DMS153 (cell line): ENCODE measurements around the gene GBGT1.

Experiments
- DNase-seq: peaks from one replicate; lab custom pipeline; 2025; lab: John Stamatoyannopoulos, UW

GBGT1 gene

DNA sequence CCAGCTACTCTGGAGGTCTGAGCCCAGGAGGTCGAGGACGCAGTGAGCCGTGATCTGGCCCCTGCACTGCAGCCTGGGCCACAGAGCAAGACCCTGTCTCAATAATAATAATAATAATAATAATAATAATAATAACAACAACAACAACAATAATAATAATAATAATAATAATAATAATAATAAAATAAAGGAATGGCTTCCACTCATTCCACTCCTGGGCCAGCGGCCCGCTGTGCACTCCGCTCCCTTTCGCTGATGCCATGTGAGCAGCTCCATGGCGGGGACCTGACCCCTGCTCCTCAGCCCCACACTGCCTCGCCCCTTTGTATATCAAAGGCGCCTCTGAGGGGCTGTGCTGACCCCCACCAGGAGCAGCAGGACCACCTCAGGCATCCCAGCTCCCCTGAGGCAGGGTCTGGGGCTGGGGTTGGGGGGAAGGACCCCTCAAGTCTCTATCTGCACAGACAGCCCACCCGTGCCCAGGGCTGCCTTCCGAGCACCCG, 20.0 kb downstream of the GBGT1 start:
- no peak for DNase-seq

- DNase-seq: no peak
Observed at GRCh38 chr9:133142684-133143622, 20.8 kb downstream of the GBGT1 start.

- peak; percentile 85 for DNase-seq
Observed at GRCh38 chr9:133141833-133142595, 21.7 kb downstream of the GBGT1 start.

- no peak for DNase-seq
Observed at GRCh38 chr9:133140606-133141005, 23.1 kb downstream of the GBGT1 start.

GRCh38 chr9:133140174-133140505, 23.6 kb downstream of the GBGT1 start:
- no peak for DNase-seq

DNA sequence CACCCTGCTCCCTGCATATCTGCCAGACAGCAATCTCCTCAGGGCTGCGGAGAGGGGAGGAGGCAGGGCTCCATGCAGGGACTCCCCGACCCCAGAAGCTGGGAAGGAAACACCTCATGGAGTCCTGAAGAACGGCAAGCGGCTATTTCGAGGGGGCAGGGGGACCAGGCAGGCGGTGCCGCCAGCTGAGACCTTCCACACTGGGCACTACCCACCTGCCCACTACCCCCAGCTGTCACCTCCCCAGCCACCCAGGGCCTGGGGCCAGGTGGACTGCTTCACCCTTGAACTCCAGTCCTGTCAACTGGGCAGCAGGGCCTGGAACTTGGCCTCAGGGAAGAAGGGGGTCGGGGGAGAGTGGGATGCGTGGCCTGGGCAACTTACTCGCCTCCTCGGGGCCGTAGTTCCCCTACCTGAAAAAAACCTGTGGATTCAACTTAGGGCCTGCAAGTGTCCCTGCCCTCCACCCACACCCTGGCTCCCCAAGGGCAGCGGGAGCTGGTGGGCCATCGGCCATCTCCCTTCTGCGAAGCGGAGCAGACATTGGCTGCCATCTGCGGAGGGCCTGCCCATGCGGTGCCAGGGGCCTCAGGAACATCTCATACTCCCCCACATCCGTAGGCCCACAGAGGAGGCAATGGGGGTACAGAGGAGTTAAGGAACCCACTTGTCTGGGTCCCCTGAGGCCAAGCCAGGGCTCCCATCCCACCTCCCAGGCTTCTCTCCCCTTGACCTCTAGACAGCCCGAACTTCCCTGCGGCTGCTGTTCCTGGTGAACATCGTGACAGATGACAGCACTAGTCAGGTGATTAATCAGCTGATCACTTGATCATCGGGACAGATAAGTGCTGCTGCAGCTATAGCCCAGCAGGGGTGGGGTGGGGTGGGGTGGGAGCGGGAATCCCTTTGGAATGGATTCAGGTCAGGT, 24.2 kb downstream of the GBGT1 start:
- DNase-seq: no peak

GRCh38 chr9:133137451-133138231, 26.1 kb downstream of the GBGT1 start:
- no peak for DNase-seq

DNA sequence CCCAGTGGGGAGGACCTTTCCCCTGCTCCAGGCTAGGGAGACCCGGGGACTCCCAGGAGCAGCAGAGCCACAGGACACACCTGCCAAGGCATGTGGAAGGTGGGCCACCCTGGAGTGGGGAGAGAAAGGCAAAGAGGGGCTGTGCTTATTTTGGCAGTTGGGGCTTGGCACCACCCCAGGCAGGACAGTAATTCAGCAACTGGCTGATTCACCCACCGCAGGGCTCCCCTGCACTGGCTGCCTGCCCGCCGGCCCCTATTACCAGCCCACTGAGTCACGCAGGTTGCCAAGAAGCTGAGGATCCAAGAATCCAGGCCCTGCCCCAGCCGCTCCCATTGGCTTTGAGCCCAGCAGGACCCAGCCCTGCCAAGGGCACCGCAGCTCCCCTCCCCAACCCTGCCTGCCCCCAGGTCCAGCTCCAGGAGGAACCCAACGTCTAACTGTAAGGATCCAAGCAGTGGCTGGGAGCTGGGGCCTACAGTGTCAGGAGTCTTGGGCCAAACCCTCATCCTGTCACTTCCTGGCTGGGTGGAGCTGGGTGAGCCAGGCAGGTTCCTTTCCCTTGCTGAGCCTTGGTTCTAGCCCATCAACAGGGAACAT, 28.5 kb downstream of the GBGT1 start:
- no peak for DNase-seq

GRCh38 chr9:133134388-133135145, 29.1 kb downstream of the GBGT1 start:
- DNase-seq: no peak

DNA sequence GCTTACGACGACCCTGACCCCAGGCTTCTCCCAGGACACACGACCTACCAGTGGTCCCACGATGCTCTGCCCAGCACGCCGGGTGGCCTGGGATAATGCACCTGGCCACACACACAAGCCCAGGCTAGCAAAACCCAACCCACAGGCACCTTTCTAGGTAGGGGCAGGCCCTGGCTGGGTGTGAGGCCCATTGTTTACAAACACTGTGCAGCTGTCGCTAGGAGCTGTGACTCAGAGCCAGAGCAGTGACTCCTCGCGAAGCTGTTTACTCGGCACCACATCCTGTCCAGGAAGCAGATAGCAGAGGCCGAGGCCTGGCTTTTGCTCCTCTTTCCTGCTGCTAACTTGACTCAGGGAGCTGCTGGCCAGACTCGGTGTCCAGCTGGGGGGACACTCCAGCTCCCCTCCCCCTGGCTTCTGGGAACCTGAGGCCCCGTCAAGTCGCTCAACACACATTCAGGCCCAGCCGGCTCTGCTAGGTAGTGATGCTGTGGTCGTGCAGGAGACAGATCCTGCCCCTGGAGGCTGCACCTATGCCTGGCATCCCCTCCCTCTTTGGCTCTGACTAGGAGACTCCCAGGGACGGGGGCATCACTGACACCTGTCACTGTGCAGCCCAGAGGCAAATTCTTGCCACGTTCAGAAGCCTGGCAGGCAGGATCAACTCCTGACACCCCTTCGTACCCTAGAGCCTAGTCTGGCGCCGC, 29.9 kb downstream of the GBGT1 start:
- peak; percentile 98 for DNase-seq

DNA sequence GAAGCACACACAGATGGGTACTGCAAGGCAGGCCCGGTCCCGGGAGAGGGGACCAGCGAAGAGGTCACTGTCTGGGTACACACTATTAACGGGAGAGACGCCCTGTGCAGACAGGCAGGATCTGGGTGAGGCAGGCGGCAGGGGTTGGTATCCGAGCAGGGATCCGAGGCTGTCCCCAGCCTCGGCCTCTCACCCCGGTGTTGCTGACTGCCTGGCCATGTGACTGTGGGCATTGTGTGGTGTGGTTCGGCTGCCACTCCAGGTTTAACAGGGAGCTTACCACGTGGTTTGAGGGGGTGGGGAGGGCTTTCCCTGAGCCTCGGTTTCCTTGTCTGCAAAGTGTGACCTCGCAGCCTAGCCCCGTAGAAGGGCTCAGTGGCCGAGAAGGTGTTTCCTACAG, 31.5 kb downstream of the GBGT1 start:
- peak; percentile 28 for DNase-seq

DNA sequence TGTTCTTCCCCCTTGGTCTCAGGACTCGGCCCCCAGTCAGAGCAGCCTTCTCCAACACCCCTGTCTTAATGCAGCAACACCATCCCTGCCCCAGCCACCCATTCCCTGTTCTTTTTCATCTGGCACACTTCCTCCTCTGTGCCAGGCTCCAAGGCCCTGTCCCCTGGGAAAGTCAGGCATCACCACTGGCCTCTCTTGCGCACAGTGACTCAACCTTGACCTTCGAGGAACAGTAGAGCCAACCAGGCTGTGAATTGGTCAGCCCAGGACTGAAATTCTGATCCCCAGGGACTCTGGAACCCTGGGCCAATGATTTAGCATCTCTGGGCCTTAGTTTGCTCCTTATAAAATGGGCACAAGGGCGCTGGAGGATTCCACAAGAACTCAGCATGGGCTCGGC, 32.2 kb downstream of the GBGT1 start:
- DNase-seq: no peak

- DNase-seq: no peak
Observed at GRCh38 chr9:133130685-133131244, 32.9 kb downstream of the GBGT1 start.

DNA sequence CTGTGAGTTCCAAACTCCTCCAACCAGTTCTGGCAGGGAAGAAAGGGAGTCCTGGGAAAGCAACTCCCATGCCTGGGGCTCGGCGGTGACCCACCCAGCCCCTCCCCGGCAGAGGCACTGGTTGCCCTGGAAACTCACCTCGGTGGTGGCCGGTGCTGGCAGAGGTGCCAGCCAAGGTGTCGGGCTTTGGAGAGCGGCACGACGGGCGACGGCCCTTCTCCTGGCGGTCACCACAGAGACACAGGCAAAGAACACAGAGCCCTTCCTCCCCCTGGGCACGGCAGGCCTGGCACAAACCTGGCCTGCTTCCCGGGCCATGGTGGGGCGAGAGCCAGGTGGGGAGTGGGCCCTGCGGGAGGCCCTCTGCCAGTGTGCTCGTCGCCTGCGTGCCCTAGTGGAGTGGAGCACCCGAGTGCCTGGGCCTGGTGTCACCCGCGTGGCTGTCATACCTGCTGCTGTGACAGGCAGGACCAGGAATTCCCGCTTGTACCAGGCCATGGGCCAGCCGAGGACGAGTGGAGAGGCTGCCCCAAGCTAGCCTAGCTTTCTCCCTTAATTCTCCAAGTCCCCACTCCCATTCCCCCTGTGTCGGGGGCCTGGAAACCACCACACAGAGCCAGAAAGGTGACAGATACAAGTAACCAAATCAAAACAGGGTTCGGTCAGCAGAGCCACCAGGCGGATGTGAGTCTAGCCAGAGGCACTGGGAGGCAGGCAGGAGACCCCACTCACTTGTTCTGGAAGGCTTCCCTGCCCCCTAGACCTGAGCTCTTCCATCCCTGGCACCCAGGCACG, 34.5 kb downstream of the GBGT1 start:
- no peak for DNase-seq

DNA sequence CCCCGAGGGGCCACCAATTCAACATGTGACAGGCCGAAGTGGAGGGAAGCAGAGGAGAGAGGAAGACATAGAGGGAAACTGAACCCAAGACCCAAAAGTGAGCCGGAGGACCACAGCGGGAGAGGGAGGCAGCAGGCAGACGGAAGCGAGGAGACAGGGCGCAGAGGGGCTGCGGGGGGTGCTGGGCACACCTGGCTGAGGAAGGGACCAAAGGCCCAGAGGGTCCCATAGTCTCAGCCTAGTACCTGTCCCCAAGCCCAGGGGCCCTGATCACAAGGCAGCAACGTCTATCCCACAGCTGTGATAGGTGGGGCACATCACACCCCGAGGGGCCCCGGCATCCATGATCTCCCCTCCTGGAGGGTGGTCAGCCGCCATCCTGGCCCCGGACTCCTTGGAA, 35.6 kb downstream of the GBGT1 start:
- DNase-seq: no peak

GRCh38 chr9:133127340-133127981, 36.3 kb downstream of the GBGT1 start:
- no peak for DNase-seq

DNA sequence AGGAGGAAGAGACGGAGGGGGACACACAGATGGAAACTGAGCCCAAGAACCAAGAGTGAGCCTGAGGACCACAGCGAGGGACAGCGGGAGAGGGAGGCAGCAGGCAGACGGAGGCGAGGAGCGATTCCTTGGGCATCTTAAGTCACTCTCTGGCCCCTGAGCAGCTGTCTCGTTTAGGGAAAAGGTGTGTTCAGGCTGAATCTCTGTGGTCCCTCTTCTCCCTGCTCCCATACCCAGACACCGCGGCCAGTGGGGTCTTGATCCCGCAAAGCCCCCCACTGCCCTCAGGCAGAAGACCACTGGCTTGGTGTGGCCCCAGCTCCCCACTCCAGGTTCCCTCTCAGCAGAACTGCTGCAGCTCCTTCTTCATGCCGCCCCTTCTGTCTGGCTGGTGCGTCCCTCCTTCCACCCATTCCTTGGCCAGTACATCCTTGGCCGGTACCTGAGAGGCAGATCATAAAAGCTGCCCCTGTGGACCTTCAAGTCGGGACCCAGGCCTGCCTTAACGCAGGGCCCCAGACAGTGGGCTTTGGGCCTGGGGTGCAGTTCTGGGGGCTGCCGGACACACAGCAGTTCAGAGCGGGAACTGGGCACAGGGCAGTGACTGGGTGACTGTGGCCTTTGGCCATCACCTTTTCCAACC, 36.9 kb downstream of the GBGT1 start:
- DNase-seq: no peak
